Retinal pigment epithelial cell (primary cell): ENCODE measurements around the gene NUP133.

ENCODE experiments used
- DNase-seq: peaks from one replicate; pipeline ENCODE4 v3.0.0-alpha.2; 2010; ENCODE audit warnings: low read depth
- H3K4me3 ChIP-seq: 2 replicates; pipeline ENCODE4 v1.5.1; 2011; ENCODE audit warnings: mild to moderate bottlenecking, low read length, control low read depth, moderate library complexity
- CTCF ChIP-seq: conservative IDR thresholded peaks from 2 replicates; pipeline ENCODE4 v1.5.1; 2011; ENCODE audit warnings: low read depth, low read length, control low read depth, inconsistent platforms

Gene NUP133

GRCh38 chr1:229452956-229453801 is 55.0 kb downstream of the NUP133 start:
- DNase-seq = no peak
- H3K4me3 ChIP-seq = no peak overlapping the region
- TF ChIP-seq CTCF = peak; percentile 82

GRCh38 chr1:229448845-229449244 is 59.3 kb downstream of the NUP133 start:
- no peak overlapping the region for H3K4me3 ChIP-seq
- no peak for DNase-seq
- no peak for TF ChIP-seq CTCF

GRCh38 chr1:229448354-229448753 is 59.8 kb downstream of the NUP133 start:
- no peak for TF ChIP-seq CTCF
- H3K4me3 ChIP-seq = no peak overlapping the region
- DNase-seq = no peak

- no peak overlapping the region for H3K4me3 ChIP-seq
- DNase-seq = no peak
- TF ChIP-seq CTCF = no peak
Measured at GRCh38 chr1:229447809-229448252, 60.3 kb downstream of the NUP133 start.

- H3K4me3 ChIP-seq = no peak overlapping the region
- no peak for TF ChIP-seq CTCF
- DNase-seq = no peak
Measured at GRCh38 chr1:229445828-229446227, 62.3 kb downstream of the NUP133 start.

GRCh38 chr1:229440851-229441537 is 67.1 kb downstream of the NUP133 start:
- no peak for DNase-seq
- no peak for TF ChIP-seq CTCF
- no peak overlapping the region for H3K4me3 ChIP-seq
